HG03342 (cell line): ENCODE measurements around the gene COQ3.
A peak's percentile ranks its signal among the peaks of the same experiment; 100 is the strongest.

Experiments
- ATAC-seq: cut with Tn5 transposase; IDR thresholded peaks from one replicate; pipeline ENCODE4 v1.9.1; 2021; ENCODE audit warnings: mild to moderate bottlenecking, moderate library complexity; ENCODE audit not compliant: unreplicated experiment

Gene COQ3

GRCh38 chr6:99334526-99335127 lies 59.4 kb downstream of the COQ3 start:
- ATAC-seq: peak; percentile 29

DNA sequence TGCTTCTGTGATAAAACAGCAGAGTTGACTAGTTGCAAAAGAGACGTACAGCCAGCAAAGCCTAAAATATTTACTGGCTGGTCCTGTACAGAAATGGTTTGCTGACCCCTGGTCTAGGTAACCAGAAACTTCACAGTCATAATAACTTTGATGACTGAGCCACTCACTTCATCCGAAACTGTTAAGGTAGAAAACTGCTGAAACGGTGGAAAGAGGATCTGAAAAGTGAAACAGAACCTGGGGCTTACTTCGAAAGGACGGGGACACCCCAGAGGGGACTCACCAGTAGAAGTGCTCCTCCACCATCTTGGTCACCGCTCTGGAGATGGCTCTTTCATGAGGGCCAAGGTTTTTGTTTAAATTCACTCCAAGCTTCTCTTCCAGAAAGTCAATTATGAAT lies 60.9 kb downstream of the COQ3 start:
- ATAC-seq: peak; percentile 91

GRCh38 chr6:99331531-99331930 lies 62.5 kb downstream of the COQ3 start:
- ATAC-seq: no peak

DNA sequence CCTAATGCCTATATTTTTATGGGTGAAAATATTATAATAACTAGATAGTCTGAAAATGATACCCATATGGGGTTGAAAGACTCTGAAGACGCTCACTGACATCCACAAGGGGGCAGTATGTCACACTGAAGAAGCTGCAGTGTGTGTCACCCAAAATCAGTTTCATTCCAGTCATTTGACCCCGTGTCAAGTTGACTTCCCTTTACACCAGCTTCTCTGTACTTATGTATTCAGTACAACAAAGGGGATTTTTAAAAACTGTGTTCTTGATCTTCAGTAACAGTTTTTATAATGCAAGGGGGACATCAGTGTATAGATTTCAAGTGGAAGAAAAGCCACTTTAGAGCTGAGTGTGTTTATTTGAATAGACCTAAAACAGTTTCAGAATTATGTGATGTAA lies 63.8 kb downstream of the COQ3 start:
- ATAC-seq: peak; percentile 70

GRCh38 chr6:99324996-99325395 lies 69.0 kb downstream of the COQ3 start:
- no peak for ATAC-seq
